SH-SY5Y (cell line): ENCODE data around the gene CCNG1.

Source experiments
- GATA2 ChIP-seq: IDR thresholded peaks from 2 replicates; pipeline ENCODE4 v1.6.1; 2011; ENCODE audit warnings: mild to moderate bottlenecking, low read depth, low read length
- GATA3 ChIP-seq: IDR thresholded peaks from 2 replicates; pipeline ENCODE4 v1.6.1; 2011; ENCODE audit warnings: low read depth, mild to moderate bottlenecking, low read length, moderate library complexity

DNA sequence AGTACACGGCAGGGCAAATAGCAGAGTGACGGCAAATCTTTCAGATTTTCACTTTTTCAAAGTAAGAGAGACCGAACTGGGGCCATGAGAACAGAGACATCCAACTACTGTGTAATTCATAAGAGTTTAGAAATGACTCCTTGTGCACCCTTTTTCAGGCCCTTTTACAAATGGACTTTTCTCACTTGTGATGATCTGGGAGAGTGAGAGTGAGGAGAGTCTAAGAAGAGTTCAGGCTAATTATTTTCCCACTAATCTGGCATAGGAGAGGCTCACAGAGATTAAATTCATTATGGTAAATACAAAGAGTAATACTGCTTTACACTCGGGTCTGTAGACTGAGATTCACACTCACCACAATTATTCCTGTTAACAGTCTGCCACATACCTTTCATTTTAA, 880 bp upstream of the CCNG1 start:
- TF ChIP-seq GATA3 (no peak), GATA2 (no peak)
